Osteoblast (primary cell): Measurements from ENCODE around the gene ELAPOR1. TPM values are rescaled to one million over a fixed set of nuclear protein-coding genes. Genes with fewer than 3 reads are reported as not detected.

Experiments used
- DNase-seq: peaks from one replicate; pipeline ENCODE4 v3.0.0; 2011; ENCODE audit warnings: low spot score, mixed read lengths; ENCODE audit not compliant: insufficient read length; ENCODE audit errors: missing footprints
- H2AFZ ChIP-seq: 2 replicates; pipeline ENCODE4 v1.6.0; 2011; ENCODE audit warnings: mild to moderate bottlenecking, low read length
- H3K27ac ChIP-seq: 2 replicates; pipeline ENCODE4 v1.5.1; 2011; ENCODE audit warnings: mild to moderate bottlenecking, low read depth, low read length, moderate library complexity
- H3K27me3 ChIP-seq: 2 replicates; pipeline ENCODE4 v1.6.0; 2012; ENCODE audit warnings: mild to moderate bottlenecking, control low read depth, inconsistent platforms, low read length, moderate library complexity; ENCODE audit not compliant: insufficient read depth
- H3K36me3 ChIP-seq: 2 replicates; pipeline ENCODE4 v1.5.1; 2011; ENCODE audit warnings: mild to moderate bottlenecking, low read length, control low read depth, moderate library complexity; ENCODE audit not compliant: insufficient read depth
- H3K4me1 ChIP-seq: 2 replicates; pipeline ENCODE4 v1.5.1; 2011; ENCODE audit warnings: mild to moderate bottlenecking, low read length, control low read depth, moderate library complexity; ENCODE audit not compliant: insufficient read depth
- H3K4me2 ChIP-seq: 2 replicates; pipeline ENCODE4 v1.6.0; 2011; ENCODE audit warnings: mild to moderate bottlenecking, low read length; ENCODE audit not compliant: insufficient read depth
- H3K4me3 ChIP-seq: fragments of 200-600 bp; sonication (generic); 3 replicates; pipeline ENCODE4 v1.5.1; 2012; ENCODE audit warnings: mild to moderate bottlenecking, low read length, inconsistent platforms; ENCODE audit not compliant: insufficient read depth
- H3K79me2 ChIP-seq: 2 replicates; pipeline ENCODE4 v1.6.0; 2012; ENCODE audit warnings: mild to moderate bottlenecking, low read length, control low read depth, inconsistent platforms; ENCODE audit not compliant: insufficient read depth
- H3K9me3 ChIP-seq: 2 replicates; pipeline ENCODE4 v1.5.1; 2011; ENCODE audit warnings: low read depth, low read length, control low read depth
- H4K20me1 ChIP-seq: 2 replicates; pipeline ENCODE4 v1.6.0; 2012; ENCODE audit warnings: mild to moderate bottlenecking, low read length, control low read depth; ENCODE audit not compliant: insufficient read depth
- total RNA-seq: library from RNA; depleted of rRNA; stranded (reverse); fragments of >200 nt; gene quantifications from 2 replicates; pipeline ENCODE4 v1.2.3, GENCODE V29; 2012
- TF ChIP-seq, protein P1 (sequence below): IDR thresholded peaks from 2 replicates; pipeline ENCODE4 v1.5.1; 2011; ENCODE audit warnings: mild to moderate bottlenecking, low read depth, low read length, moderate library complexity; ENCODE audit errors: extremely low read depth

ELAPOR1 gene
- total RNA-seq, 1 donor: 0.36 TPM

DNA sequence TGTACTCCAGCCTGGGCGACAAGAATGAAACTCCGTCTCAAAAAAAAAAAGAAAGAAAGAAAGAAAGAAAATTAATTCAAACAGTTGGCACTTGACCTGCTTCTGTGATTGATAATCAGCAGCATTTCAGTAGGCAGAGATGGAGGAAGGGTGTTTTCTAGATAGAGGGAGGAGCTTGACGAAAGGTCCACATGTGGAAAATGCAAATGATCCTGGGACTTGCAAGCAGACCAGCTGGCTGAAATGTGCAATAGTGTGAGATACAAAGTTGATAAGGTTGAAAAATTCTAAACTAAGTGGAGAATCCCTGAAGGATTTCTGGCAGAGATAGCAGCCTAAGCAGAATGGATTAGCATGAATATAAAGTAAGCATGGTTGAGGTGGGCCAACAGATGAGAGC, 4.2 kb downstream of the ELAPOR1 start:
- Histone ChIP-seq H2AFZ (no peak overlapping the region), H3K36me3 (no peaks in the 10 kb centered on the region), H3K4me1 (peaks cover 3% of the 10 kb centered on the region), H3K9me3 (no peaks in the 10 kb centered on the region), H3K79me2 (no peaks in the 10 kb centered on the region), H3K27me3 (peaks cover 33% of the 10 kb centered on the region), H3K4me3 (no peak overlapping the region), H3K27ac (no peak overlapping the region), H4K20me1 (no peaks in the 10 kb centered on the region), H3K4me2 (no peak overlapping the region)
- DNase-seq: no peak
- TF ChIP-seq, protein P1, sequence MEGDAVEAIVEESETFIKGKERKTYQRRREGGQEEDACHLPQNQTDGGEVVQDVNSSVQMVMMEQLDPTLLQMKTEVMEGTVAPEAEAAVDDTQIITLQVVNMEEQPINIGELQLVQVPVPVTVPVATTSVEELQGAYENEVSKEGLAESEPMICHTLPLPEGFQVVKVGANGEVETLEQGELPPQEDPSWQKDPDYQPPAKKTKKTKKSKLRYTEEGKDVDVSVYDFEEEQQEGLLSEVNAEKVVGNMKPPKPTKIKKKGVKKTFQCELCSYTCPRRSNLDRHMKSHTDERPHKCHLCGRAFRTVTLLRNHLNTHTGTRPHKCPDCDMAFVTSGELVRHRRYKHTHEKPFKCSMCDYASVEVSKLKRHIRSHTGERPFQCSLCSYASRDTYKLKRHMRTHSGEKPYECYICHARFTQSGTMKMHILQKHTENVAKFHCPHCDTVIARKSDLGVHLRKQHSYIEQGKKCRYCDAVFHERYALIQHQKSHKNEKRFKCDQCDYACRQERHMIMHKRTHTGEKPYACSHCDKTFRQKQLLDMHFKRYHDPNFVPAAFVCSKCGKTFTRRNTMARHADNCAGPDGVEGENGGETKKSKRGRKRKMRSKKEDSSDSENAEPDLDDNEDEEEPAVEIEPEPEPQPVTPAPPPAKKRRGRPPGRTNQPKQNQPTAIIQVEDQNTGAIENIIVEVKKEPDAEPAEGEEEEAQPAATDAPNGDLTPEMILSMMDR: no peak

DNA sequence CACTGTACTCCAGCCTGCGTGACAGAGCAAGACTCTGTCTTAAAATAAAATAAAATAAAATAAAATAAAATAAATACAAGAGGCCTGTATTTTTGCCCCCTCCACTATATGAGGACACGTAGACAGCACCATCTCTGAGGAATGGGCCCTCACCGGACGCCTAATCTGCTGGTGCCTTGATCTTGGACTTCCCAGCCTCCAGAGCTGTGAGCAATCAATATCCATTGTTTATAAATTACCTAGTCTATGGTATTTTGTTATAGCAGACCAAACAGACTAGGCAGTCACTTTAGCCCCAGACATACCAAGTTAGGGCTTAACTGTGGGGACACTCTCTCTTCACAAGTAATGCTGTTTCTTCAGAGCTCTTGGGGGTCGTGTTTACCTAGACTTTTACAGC, 6.4 kb downstream of the ELAPOR1 start:
- Histone ChIP-seq H3K36me3 (no peaks in the 10 kb centered on the region), H4K20me1 (no peaks in the 10 kb centered on the region), H3K27me3 (peaks cover 10% of the 10 kb centered on the region), H3K27ac (no peak overlapping the region), H2AFZ (no peak overlapping the region), H3K9me3 (no peaks in the 10 kb centered on the region), H3K4me3 (no peak overlapping the region), H3K79me2 (no peaks in the 10 kb centered on the region), H3K4me1 (no peaks in the 10 kb centered on the region), H3K4me2 (no peak overlapping the region)
- TF ChIP-seq, protein P1: no peak
- DNase-seq: no peak

DNA sequence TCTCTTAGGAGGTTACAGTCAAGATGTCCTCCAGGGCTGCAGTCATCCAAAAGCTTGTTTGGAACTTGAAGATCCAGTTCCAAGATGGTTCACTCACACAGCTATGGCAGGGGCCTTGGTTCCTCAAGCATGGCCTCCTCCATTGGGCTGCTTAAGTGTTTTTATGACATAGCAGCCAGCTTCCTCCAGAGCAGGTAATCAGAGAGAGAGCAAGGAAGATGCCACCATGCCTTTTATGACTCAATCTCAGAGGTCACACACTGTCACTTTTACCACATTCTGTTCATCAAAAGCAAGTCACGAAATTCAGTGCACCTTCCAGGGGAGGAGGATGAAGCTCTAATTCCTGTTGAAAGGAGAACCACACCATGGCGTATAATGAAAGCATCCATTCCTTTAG, 17.1 kb downstream of the ELAPOR1 start:
- Histone ChIP-seq H3K27ac (no peak overlapping the region), H3K27me3 (peaks cover 1% of the 10 kb centered on the region), H3K9me3 (no peaks in the 10 kb centered on the region), H2AFZ (no peak overlapping the region), H3K4me1 (peaks cover 4% of the 10 kb centered on the region), H3K4me2 (no peak overlapping the region), H4K20me1 (no peaks in the 10 kb centered on the region), H3K36me3 (no peaks in the 10 kb centered on the region), H3K79me2 (no peaks in the 10 kb centered on the region), H3K4me3 (no peak overlapping the region)
- no peak for DNase-seq
- TF ChIP-seq, protein P1: no peak

DNA sequence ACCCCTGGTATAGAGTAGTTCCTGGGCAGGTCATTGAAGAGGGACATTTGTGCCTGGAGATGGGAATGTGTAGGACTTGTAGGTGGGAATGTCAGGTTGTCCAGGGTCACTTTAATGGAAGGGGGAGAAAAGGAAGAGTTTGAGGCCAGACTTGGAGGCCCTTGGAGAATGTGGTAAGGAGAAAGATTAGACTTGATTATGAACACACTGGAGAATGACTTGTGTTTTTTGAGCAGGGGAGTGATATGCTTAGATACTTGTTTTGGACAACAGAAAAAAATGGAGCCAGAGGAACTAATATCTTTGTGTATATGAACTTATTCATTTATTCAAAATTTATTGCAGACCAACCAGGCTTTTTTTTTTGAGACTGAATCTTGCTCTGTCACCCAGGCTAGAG, 17.9 kb downstream of the ELAPOR1 start:
- no peaks in the 10 kb centered on the region for H3K9me3 ChIP-seq

More for the DNA sequence above, 17.9 kb downstream of the ELAPOR1 start:
- no peak for DNase-seq
- Histone ChIP-seq H2AFZ (no peak overlapping the region), H3K4me2 (no peak overlapping the region), H3K79me2 (no peaks in the 10 kb centered on the region), H3K27me3 (peaks cover 3% of the 10 kb centered on the region), H3K36me3 (no peaks in the 10 kb centered on the region), H4K20me1 (no peaks in the 10 kb centered on the region), H3K4me3 (no peak overlapping the region), H3K4me1 (peaks cover 4% of the 10 kb centered on the region), H3K27ac (no peak overlapping the region)
- TF ChIP-seq, protein P1: no peak
